GM21390 (cell line): ENCODE measurements around the gene ATP6V1E1.
"Not testable (repeated sequence)": the region's sequence is repeated elsewhere in the genome, so short reads cannot be mapped to it uniquely, and the experiment has no call there.

Experiments used
- ATAC-seq: cut with Tn5 transposase; IDR thresholded peaks from one replicate; pipeline ENCODE4 v1.9.1; 2021; ENCODE audit not compliant: unreplicated experiment

Gene ATP6V1E1

GRCh38 chr22:17628406-17629172 is at the start of gene ATP6V1E1:
Gene ATP6V1E1 (minus strand): TSS chr22:17628749. CDS start chr22:17628635, 114 bp downstream.
- ATAC-seq, result peak; percentile 100

- ATAC-seq, result no peak
These were observed 47.0 kb upstream of the ATP6V1E1 start for GRCh38 chr22:17675584-17675983.

- no peak for ATAC-seq
These were observed 45.6 kb upstream of the ATP6V1E1 start for GRCh38 chr22:17674152-17674551.

GRCh38 chr22:17672417-17672991 is 44.0 kb upstream of the ATP6V1E1 start:
- ATAC-seq, result no peak

DNA sequence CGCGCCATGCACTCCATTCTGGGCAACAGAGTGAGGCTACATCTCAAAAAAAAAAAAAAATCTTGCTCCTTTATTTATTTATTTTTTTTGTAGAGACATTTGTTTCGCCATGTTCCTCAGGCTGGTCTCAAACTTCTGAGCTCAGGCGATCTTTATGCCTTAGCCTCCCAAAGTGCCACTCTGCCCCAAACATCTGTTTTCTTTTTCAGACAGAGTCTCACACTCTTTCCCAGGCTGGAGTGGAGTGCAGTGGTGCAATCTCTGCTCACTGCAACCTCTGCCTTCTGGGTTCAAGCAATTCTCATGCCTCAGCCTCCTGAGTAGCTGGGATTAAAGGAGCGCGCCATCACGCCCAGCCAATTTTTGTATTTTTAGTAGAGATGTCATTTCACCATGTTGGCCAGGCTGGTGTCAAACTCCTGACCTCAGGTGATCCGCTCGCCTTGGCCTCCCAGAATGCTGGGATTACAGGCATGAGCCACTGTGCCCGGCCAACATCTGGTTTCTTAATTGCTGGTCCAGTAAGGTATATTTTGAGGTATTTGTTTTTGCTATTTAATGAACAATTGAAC is 43.1 kb upstream of the ATP6V1E1 start:
- not testable (repeated sequence) for ATAC-seq

DNA sequence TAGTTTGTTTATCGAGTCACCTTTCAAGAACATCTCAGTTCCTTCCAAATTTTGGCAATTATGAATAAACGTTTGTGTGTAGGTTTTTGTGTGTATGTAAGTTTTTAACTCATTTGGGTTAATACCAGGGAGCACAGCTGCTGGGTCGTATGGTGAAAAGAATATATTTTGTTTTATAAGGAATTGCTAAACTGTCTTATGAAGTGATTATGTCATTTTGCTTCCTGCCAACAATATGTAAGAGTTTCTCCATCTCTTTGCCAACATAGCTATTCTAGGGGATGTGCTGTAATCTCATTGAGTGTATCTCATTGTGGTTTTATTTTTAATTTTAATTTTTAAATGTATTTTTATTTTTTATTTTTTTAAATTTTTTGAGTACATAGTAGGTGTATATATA is 37.3 kb upstream of the ATP6V1E1 start:
- no peak for ATAC-seq

- no peak for ATAC-seq
These were observed 36.7 kb upstream of the ATP6V1E1 start for GRCh38 chr22:17665248-17665647.

DNA sequence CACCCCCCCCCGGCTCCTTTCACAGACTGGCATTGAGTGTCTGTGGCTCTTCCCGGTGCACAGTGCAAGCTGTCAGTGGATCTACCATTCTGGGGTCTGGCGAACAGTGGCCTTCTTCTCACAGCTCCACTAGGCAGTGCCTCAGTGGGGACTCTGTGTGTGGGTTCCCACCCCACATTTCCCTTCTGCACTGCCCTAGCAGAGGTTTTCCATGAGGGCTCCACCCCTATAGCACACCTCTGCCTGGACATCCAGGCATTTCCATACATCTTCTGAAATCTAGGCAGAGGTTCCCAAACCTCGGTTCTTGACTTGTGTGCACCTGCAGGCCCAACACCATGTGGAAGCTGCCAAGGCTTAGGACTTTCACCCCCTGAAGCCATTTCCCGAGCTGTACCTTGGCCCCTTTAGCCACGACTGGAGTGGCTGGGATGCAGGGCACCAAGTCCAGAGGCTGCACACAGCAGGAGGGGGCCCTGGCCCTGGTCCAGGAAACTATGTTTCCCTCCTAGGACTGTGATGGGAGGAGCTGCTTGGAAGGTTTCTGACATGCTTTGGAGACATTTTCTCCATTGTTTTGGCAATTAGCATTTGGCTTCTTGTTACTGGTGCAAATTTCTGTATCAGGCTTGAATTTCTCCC is 36.0 kb upstream of the ATP6V1E1 start:
- ATAC-seq, result no peak

DNA sequence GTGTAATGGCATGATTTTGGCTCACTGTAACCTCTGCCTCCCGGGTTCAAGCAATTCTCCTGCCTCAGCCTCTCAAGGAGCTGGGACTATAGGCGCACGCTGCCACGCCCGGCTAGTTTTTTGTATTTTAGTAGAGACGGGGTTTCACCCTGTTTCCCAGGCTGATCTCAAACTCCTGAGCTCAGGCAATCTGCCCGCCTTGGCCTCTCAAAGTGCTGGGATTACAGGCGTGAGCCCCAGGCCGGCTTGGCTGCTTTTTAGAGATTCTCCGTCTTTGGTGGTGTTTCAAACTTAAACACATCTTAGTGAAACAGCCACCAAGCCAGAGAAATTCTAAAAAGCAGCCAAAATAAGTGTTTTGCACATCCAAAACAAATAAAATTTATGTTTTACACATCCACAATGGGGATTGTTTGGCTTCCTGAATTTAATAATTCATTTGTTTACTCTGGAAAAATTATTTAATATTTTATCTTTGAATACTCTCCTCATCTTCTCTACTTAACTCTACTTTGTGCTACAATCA is 28.4 kb upstream of the ATP6V1E1 start:
- ATAC-seq, result no peak

DNA sequence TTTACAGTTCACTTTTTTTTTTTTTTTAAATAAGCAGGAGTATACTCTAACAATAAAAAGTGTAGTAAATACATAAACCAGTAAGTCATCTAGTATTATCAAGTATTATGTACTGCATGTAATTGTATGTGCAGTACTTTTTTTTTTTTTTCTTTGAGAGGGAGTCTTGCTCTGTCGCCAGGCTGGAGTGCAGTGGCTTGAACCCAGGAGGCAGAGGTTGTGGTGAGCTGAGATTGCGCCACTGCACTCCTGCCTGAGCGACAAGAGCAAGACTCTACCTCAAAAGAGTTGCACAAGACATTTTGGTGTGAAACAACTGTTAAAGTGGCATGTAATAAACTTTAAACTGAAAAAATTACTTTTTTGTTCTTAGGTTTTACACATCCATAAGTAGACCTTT is 26.7 kb upstream of the ATP6V1E1 start:
- no peak for ATAC-seq

DNA sequence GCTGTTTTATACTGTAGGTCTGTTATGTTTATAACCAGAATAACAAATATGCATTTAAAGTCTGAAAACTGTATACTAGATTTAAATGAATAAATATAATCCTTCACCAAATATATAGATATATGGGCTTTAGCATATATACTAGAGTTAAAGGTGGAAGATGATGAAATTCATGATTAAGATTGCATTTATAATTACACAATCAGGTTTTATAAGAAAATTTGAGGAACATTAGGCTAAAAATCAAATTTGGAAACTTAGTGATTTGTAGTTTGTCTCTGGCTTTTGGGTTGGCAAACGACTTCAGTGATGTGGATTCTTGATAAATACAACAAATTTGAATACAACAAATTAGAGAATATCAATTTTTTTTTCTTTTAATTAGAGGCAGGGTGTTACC is 20.0 kb upstream of the ATP6V1E1 start:
- ATAC-seq, result no peak

DNA sequence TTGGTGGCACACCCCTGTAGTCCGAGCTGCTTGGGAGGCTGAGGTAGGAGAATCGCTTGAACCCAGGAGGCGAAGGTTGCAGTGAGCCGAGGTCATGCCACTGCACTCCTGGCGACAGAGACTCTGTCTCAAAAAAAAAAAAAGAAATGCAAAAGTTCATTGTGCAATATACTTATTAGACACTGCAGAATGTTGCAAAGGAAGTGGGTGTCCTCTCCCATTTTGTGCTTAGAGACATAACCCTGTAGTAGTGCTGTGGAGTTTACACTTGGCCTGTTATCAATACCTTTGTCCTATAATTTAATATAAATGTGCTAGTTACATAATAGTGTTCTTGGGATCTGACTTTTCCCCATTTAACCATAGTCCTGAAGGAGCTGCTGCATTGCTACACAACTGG is 19.4 kb upstream of the ATP6V1E1 start:
- no peak for ATAC-seq

- ATAC-seq, result no peak
These were observed 18.9 kb upstream of the ATP6V1E1 start for GRCh38 chr22:17647452-17647851.

GRCh38 chr22:17642357-17642756 is 13.8 kb upstream of the ATP6V1E1 start:
- ATAC-seq, result not testable (repeated sequence)

GRCh38 chr22:17641269-17641668 is 12.7 kb upstream of the ATP6V1E1 start:
- no peak for ATAC-seq

DNA sequence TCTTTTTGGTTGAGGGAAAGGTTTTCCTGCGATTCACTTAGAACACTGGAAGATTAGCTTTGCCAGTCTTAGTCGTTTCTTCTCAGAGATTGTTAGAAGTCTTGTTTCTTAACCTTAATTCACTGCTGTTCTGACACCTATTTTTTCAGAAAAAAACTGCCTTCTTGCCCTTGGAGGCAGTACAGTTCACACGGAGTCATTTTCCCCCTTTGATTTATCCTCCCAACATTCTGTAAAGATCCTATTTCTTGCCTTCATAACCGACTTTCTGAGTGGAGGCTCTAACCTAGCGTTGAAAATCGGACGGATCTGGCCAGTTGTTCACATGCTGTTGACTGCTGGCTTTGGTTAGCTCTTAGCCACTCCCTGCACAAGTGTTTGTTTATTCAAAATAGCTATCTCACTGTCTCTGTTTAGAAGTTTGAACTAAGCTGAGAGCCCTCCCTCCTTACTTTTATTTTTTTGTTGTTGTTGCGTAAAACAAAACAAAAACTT is 10.7 kb upstream of the ATP6V1E1 start:
- no peak for ATAC-seq

- peak; percentile 81 for ATAC-seq
These were observed 10.1 kb upstream of the ATP6V1E1 start, which contains the start of gene BCL2L13 for GRCh38 chr22:17638432-17639246. Gene BCL2L13 (plus strand): TSS chr22:17638757. CDS start chr22:17655712, 16,955 bp downstream.

- ATAC-seq, result peak; percentile 22
These were observed 9.6 kb upstream of the ATP6V1E1 start for GRCh38 chr22:17638182-17638431.

- no peak for ATAC-seq
These were observed 9.1 kb upstream of the ATP6V1E1 start for GRCh38 chr22:17637490-17638181.

DNA sequence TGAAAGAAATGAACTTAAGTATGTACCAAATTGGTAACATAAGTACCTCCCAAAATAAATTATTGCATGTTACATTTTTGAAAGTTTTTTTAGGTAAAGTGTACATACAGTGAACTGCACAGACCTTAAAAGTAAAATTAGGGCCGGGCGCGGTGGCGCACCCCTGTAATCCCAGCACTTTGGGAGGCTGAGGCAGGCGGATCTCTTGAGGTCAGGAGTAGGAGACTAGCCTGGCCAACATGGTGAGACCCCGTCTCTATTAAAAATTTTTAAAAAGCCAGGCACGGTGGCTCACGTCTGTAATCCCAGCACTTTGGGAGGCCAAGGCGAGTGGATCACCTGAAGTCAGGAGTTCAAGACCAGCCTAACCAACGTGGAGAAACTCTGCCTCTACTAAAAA is 8.3 kb upstream of the ATP6V1E1 start:
- not testable (repeated sequence) for ATAC-seq
